Endothelial cell of umbilical vein (primary cell): ENCODE measurements around the gene OR10R2. TPM values are rescaled to one million over a fixed set of nuclear protein-coding genes. Genes with fewer than 3 reads are reported as not detected.

Experiments used
- BruUV-seq: library from RNA; stranded (reverse); fragments of 400-500 nt; replicated peaks from 2 replicates; lab custom pipeline; 2021; lab: Mats Ljungman, UMichigan
- CTCF ChIA-PET: fragments of 300-600, 350-600 bp; sonication (Branson Sonifier 250); formaldehyde crosslinking; loops from one replicate; lab custom pipeline; 2021; ENCODE audit warnings: antibody characterized with exemption, inconsistent platforms; lab: Charles Lee
- POLR2A ChIA-PET: fragments of 300-600, 350-600 bp; sonication (Branson Sonifier 250); formaldehyde crosslinking; loops from one replicate; lab custom pipeline; 2021; ENCODE audit warnings: antibody characterized with exemption, inconsistent platforms; lab: Charles Lee
- DNase-seq: peaks from one replicate; pipeline ENCODE4 v3.0.0-alpha.2; 2011; ENCODE audit warnings: low read depth, low spot score
- FAIRE-seq: peaks from 2 replicates; lab custom pipeline; 2011; peaks lifted over from hg19 to GRCh38; lab: Jason Lieb, UNC
- H2AFZ ChIP-seq: 2 replicates; pipeline ENCODE4 v1.6.0; 2012; ENCODE audit warnings: low read depth, low read length, control low read depth, inconsistent platforms
- H3K27ac ChIP-seq: 2 replicates; pipeline ENCODE4 v1.5.1; 2011; ENCODE audit warnings: low read depth, mild to moderate bottlenecking, control low read depth, low read length, moderate library complexity; ENCODE audit not compliant: insufficient read depth
- H3K27me3 ChIP-seq, 2 experiments: 2 replicates each; pipeline versions ENCODE4 v1.6.0 to v1.6.1; 2011; ENCODE audit warnings: low read length in 2 of 2, mixed read lengths in 1 of 2; ENCODE audit not compliant: control insufficient read depth in 2 of 2, insufficient read depth in 2 of 2
- H3K36me3 ChIP-seq, 2 experiments: 2 replicates in 1 of 2; 3 replicates in 1 of 2; pipeline ENCODE4 v1.5.1; 2011; ENCODE audit warnings: low read length in 2 of 2, mild to moderate bottlenecking in 1 of 2, moderate library complexity in 1 of 2; ENCODE audit not compliant: control insufficient read depth in 2 of 2, insufficient read depth in 2 of 2; ENCODE audit errors: extremely low read depth in 1 of 2
- H3K4me1 ChIP-seq: 3 replicates; pipeline ENCODE4 v1.5.1; 2011; ENCODE audit warnings: mild to moderate bottlenecking, low read length; ENCODE audit not compliant: control insufficient read depth, insufficient read depth; ENCODE audit errors: extremely low read depth
- H3K4me2 ChIP-seq: 2 replicates; pipeline ENCODE4 v1.6.1; 2011; ENCODE audit warnings: low read length, control low read depth, mixed read lengths; ENCODE audit not compliant: insufficient read depth
- H3K4me3 ChIP-seq, 3 experiments: fragments of 200-600 bp in 1 of 3; sonication (generic), shearing (Covaris generic) in 1 of 3; replicated peaks in 1 of 3; 2 replicates each; pipeline ENCODE4 v1.5.1; 2011 to 2016; ENCODE audit warnings: control low read depth in 3 of 3, low read length in 3 of 3, mild to moderate bottlenecking in 2 of 3, inconsistent platforms in 1 of 3, low read depth in 1 of 3, moderate library complexity in 1 of 3; ENCODE audit not compliant: insufficient read depth in 1 of 3
- H3K79me2 ChIP-seq: 2 replicates; pipeline ENCODE4 v1.6.0; 2012; ENCODE audit warnings: low read length, inconsistent platforms; ENCODE audit not compliant: control insufficient read depth, insufficient read depth
- H3K9ac ChIP-seq: replicated peaks from 2 replicates; pipeline ENCODE3; 2011; ENCODE audit warnings: low read length, control low read depth; ENCODE audit not compliant: insufficient read depth; ENCODE audit errors: extremely low read depth
- H3K9me1 ChIP-seq: replicated peaks from 3 replicates; pipeline ENCODE4 v1.6.0; 2011; ENCODE audit warnings: mild to moderate bottlenecking, low read length; ENCODE audit not compliant: control insufficient read depth, insufficient read depth; ENCODE audit errors: extremely low read depth
- H3K9me3 ChIP-seq: replicated peaks from 2 replicates; pipeline ENCODE4 v1.5.1; 2012; ENCODE audit warnings: low read length, inconsistent platforms; ENCODE audit not compliant: control insufficient read depth, insufficient read depth
- H4K20me1 ChIP-seq: replicated peaks from 2 replicates; pipeline ENCODE3; 2011; ENCODE audit warnings: mild to moderate bottlenecking, low read length; ENCODE audit not compliant: control insufficient read depth, insufficient read depth; ENCODE audit errors: extremely low read depth
- EZH2 ChIP-seq: IDR thresholded peaks from 2 replicates; pipeline ENCODE4 v1.6.1; 2012; ENCODE audit warnings: borderline replicate concordance, low read depth, mild to moderate bottlenecking, moderate library complexity, low read length, inconsistent platforms; ENCODE audit not compliant: severe bottlenecking
- FOS ChIP-seq: IDR thresholded peaks from 2 replicates; pipeline ENCODE4 v1.6.1; 2011; ENCODE audit warnings: mild to moderate bottlenecking, low read length, moderate library complexity, borderline replicate concordance; ENCODE audit not compliant: insufficient read depth
- GATA2 ChIP-seq: IDR thresholded peaks from 2 replicates; pipeline ENCODE4 v1.7.0; 2011; ENCODE audit warnings: low read depth, mild to moderate bottlenecking, moderate library complexity, mixed read lengths, low read length; ENCODE audit not compliant: insufficient read length, insufficient read depth
- JUN ChIP-seq: IDR thresholded peaks from 2 replicates; pipeline ENCODE4 v1.6.1; 2011; ENCODE audit warnings: borderline replicate concordance, low read depth; ENCODE audit not compliant: insufficient read length, insufficient read depth
- MAX ChIP-seq: IDR thresholded peaks from 2 replicates; pipeline ENCODE4 v1.6.1; 2011; ENCODE audit not compliant: insufficient read depth, insufficient read length
- POLR2AphosphoS5 ChIP-seq: IDR thresholded peaks from 2 replicates; pipeline ENCODE4 v1.6.1; 2012; ENCODE audit warnings: low read depth, mild to moderate bottlenecking, control low read depth, low read length, moderate library complexity; ENCODE audit not compliant: insufficient read depth
- dilution Hi-C: fragments of 300-500 bp; cut with MboI; formaldehyde crosslinking; loops from one replicate; pipeline ENCODE4 v1.15.0; 2019; ENCODE audit warnings: low sequenced_read_pairs; ENCODE audit not compliant: extremely low pct_ligation_motif_present
- intact Hi-C: fragments of 100-400 bp; cut with micrococcal nuclease; formaldehyde crosslinking; loops from one replicate; pipeline ENCODE4 v1.10.0; 2022
- polyA plus RNA-seq, 4 experiments: library from polyadenylated mRNA; depleted of rRNA in 3 of 4; stranded (reverse) in 3 of 4; unstranded in 1 of 4; fragments of >200 nt; gene quantifications; 2 replicates each; pipeline versions ENCODE4 v1.2.1 to v1.2.3, GENCODE V29; 2011 to 2012; ENCODE audit warnings: missing spikeins in 1 of 4
- total RNA-seq: library from RNA; stranded (reverse); gene quantifications from 2 replicates; pipeline ENCODE4 v1.2.3, GENCODE V29; 2021
- TF ChIP-seq, protein P1 (sequence below), 2 donors: IDR thresholded peaks; 1 replicate in 1 of 2; 2 replicates in 1 of 2; pipeline ENCODE4 v1.5.1; 2011; ENCODE audit warnings: low read length in 2 of 2, mild to moderate bottlenecking in 2 of 2, moderate library complexity in 2 of 2, control low read depth in 1 of 2, inconsistent platforms in 1 of 2, low read depth in 1 of 2; ENCODE audit not compliant: insufficient read depth in 1 of 2; ENCODE audit errors: extremely low read depth in 1 of 2

The OR10R2 gene
- total and polyA plus RNA-seq, 2 donors (not counting 3 experiments of a cell fraction or from before 2014, with no cell fraction given) = not detected

DNA sequence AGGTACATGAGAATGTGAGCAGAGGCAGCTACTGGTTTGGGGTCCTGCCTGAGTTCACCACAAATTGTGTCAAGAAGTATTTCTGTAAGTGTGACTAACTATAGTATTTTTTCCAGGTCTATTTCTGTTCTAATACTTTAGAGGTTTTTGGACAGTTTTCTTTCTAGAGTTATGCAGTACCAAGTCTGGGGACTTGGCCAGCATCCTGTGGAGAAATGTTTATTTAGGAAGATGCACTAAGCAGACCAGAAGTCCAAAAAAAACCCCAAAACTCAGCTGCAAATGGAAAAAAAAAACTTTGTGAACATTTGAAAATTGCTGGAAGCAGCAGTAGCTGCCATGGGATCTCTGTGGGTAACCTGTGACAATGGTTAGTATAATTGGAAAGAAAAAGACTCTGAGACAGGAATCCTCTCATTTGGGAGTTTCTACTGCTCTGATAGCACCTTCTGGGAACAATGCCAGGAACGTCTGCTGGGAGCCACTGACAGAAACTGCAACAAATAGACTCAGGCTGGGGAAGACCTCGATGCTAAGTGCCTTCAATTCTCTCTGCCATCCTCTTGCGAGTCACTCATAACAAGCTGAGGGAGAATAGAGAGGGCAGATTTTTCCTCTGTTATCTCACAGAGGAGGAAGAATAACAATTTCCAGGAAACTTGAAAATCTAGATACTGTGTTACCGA is 37.6 kb downstream of the OR10R2 start:
- peaks cover 0 to 1% of the 10 kb centered on the region in 2 experiments for H3K27me3 ChIP-seq
- DNase-seq = no peak
- BruUV-seq = no TSS peak

GRCh38 chr1:158516966-158517365 is 44.9 kb downstream of the OR10R2 start:
- H3K36me3 ChIP-seq = no peaks in the 10 kb centered on the region
- no peak overlapping the region for H3K9ac ChIP-seq
- no peaks in the 10 kb centered on the region for H3K9me1 ChIP-seq
- dilution Hi-C loops (no loop called here), intact Hi-C loops (no loop called here)
- no peak overlapping the region for H3K27ac ChIP-seq
- POLR2A ChIA-PET = no interaction called here
- no peaks in the 10 kb centered on the region for H4K20me1 ChIP-seq
- BruUV-seq = no TSS peak
- no peaks in the 10 kb centered on the region for H3K79me2 ChIP-seq
- CTCF ChIA-PET = no interaction called here
- H3K4me1 ChIP-seq = no peaks in the 10 kb centered on the region
- no peak overlapping the region for H3K4me3 ChIP-seq
- TF ChIP-seq JUN = no peak
- TF ChIP-seq, protein P1, sequence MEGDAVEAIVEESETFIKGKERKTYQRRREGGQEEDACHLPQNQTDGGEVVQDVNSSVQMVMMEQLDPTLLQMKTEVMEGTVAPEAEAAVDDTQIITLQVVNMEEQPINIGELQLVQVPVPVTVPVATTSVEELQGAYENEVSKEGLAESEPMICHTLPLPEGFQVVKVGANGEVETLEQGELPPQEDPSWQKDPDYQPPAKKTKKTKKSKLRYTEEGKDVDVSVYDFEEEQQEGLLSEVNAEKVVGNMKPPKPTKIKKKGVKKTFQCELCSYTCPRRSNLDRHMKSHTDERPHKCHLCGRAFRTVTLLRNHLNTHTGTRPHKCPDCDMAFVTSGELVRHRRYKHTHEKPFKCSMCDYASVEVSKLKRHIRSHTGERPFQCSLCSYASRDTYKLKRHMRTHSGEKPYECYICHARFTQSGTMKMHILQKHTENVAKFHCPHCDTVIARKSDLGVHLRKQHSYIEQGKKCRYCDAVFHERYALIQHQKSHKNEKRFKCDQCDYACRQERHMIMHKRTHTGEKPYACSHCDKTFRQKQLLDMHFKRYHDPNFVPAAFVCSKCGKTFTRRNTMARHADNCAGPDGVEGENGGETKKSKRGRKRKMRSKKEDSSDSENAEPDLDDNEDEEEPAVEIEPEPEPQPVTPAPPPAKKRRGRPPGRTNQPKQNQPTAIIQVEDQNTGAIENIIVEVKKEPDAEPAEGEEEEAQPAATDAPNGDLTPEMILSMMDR (IDR thresholded peaks at IDR 0.05; ENCODE audit: extremely low read depth in 1 of 2, insufficient read depth in 1 of 2, low read depth in 1 of 2, low read length in 2 of 2) = no peak
- TF ChIP-seq FOS = no peak
- no peak for TF ChIP-seq MAX
- TF ChIP-seq EZH2 = no peak
- no peak overlapping the region for H3K4me2 ChIP-seq
- FAIRE-seq = no peak
- DNase-seq = no peak
- no peak overlapping the region for H2AFZ ChIP-seq
- H3K9me3 ChIP-seq = no peaks in the 10 kb centered on the region
- H3K27me3 ChIP-seq = no peaks in the 10 kb centered on the region

More for the DNA sequence above, 37.6 kb downstream of the OR10R2 start:
- Histone ChIP-seq H3K79me2 (no peaks in the 10 kb centered on the region), H3K4me2 (no peak overlapping the region), H4K20me1 (no peaks in the 10 kb centered on the region), H3K9me1 (no peaks in the 10 kb centered on the region), H2AFZ (no peak overlapping the region), H3K27ac (no peak overlapping the region), H3K36me3 (no peaks in the 10 kb centered on the region), H3K9me3 (no peaks in the 10 kb centered on the region), H3K4me3 (no peak overlapping the region), H3K9ac (no peak overlapping the region), H3K4me1 (no peaks in the 10 kb centered on the region)
- intact Hi-C loops (loop anchor here (2.0 kb wide), 1 partner anchor 149 kb away; no protein-coding TSS in a partner anchor), dilution Hi-C loops (no loop called here)
- TF ChIP-seq POLR2AphosphoS5 = no peak
- TF ChIP-seq FOS = no peak
- TF ChIP-seq JUN = no peak
- no peak for TF ChIP-seq GATA2
- TF ChIP-seq EZH2 = no peak
- POLR2A ChIA-PET = no interaction called here
- CTCF ChIA-PET = no interaction called here
- FAIRE-seq = no peak
